GM12873 (cell line): Measurements from ENCODE around the gene IDH3A.

Source experiments
- CTCF ChIP-seq: IDR thresholded peaks from 2 replicates; pipeline ENCODE4 v1.5.1; 2012; ENCODE audit warnings: low read depth, mild to moderate bottlenecking, moderate library complexity, low read length, control low read depth; ENCODE audit not compliant: insufficient read depth; ENCODE audit errors: missing control alignments

Gene IDH3A

GRCh38 chr15:78205856-78206255 lies 56.7 kb downstream of the IDH3A start:
- TF ChIP-seq CTCF: no peak

- TF ChIP-seq CTCF: no peak
Observed at GRCh38 chr15:78206326-78207109, 57.4 kb downstream of the IDH3A start.

GRCh38 chr15:78207110-78207458 lies 57.9 kb downstream of the IDH3A start:
- no peak for TF ChIP-seq CTCF

- no peak for TF ChIP-seq CTCF
Observed at GRCh38 chr15:78207641-78208340, 58.6 kb downstream of the IDH3A start.

GRCh38 chr15:78208341-78208844 lies 59.2 kb downstream of the IDH3A start:
- no peak for TF ChIP-seq CTCF

- TF ChIP-seq CTCF: no peak
Observed at GRCh38 chr15:78208887-78209645, 59.9 kb downstream of the IDH3A start.

- TF ChIP-seq CTCF: no peak
Observed at GRCh38 chr15:78209646-78210348, 60.6 kb downstream of the IDH3A start.
